ENCODE results near the gene IL9.
"Not testable (repeated sequence)": the region's sequence is repeated elsewhere in the genome, so short reads cannot be mapped to it uniquely, and the experiment has no call there.

Gene IL9

DNA sequence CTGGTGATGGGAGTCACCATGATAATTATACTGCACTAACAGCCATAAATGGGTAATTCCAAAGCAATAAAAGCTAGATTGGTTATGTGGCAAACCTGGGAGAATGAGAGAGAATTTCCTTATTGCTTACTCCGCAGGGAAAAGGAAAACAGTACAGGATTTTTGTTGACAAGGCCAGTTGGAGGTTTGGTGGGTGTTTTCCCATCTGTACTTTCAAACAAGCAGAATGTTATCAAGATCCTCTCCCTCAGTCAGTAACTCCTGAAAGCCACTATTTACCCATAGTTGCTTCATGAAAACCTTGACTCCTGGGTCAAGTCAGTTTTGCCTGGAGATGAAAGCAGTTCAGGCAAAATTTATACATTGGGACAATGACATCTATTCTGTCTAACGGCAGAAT lies 26.4 kb downstream of the IL9 start:
- FAIRE-seq (no peak), DNase-seq (ENCODE audit: low spot score) (no peak)

DNA sequence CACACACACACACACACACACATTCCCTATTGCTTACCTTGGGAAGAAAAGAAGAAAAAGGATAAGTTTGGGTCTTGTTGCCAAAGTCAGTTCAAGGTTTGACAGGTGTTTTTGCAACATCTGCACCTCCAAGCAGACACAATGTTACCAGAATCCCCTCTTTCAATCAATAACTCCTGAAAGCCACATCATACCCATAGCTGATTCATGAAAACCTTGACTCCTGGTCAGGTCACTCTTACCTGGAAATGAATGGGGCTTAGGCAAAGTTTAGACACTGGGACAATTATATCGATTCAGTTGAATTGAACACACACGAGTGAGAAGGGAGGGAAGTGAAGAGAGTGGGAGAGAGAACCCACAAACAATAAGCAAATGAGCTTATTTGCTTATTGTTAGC lies 27.0 kb downstream of the IL9 start:
- DNase-seq (ENCODE audit: low spot score) = no peak
- no peak for FAIRE-seq

DNA sequence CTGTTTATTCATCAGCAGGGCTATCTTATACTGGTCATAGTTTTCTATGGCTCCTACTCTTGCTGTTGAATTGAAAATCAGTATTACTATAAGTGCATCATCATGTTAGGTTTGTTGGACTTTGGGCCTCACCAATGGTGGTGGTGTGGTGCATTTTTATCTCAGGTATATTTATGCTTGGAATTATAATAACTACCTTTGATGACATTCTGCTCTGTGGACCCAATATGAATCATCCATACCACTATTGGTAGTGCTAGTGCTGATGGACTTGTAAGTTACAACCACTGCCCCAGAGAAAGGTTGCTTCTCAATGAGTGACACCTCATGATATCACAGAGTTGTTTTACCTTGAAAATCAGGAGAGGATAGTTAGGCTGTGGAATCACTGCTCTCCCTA lies 28.0 kb downstream of the IL9 start:
- FAIRE-seq = no peak
- DNase-seq (ENCODE audit: low spot score) = no peak

DNA sequence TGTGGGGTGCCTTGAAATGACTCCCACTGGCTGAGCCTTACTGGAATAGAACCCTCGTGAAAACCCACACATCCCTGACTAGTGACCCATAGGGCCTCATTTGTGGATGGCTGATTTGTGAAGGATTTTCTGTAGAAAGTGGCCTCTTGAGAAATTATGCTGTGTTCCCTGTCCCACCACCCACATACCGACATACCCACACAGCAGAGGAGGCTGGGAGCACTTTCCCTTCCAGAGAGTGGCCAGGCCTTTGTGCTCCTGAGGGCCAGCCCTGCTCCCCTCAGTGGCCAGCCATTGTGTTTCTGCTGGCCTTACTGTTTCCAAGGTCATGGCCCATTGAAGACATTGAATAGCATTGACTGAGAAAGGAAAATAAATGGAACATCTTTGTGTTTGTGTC lies 29.6 kb downstream of the IL9 start:
- no peak for DNase-seq (ENCODE audit: low spot score)
- no peak for FAIRE-seq

DNA sequence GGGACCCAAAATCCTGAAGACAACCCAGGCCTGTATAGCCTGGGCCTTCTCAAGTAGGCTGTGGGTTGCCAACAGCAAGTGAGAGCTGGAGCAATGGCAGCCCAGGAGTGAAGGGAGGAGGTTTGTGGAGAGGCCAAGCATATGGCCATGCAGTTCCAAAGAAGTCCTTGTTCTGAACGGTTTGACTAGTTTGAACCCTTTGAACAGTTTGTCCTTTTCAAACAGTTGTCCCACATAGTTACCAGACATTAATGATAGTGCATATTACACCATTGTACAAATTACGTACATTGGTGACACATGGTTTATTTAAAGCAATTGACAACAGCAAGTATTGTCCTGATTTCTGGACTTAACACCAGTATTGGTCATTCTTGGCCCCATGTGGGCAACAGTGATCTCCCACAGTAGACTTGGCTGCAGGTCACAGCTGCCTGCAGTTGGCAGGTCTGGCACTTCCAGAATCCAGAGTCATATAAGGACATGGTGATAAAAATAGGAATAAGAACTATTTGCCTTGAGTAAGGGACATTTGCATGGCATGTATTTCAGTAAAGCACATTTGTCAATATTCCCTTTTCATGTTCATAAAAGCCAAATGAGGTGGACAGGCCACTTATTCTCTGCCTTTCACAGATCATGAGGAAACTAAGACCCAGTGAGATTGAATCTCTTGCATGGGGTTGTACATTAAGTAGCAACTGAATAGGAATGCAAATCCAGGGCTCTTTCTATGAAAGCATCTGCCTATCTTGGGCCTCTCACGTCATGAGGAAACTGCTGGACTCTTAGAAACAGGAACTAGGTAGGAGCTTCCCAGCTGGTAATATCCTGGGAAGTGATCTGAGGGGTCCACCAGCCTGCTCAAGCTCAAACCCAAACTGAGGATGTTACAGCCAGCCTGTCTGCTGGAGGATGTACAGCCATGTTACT lies 30.9 kb downstream of the IL9 start:
- DNase-seq (ENCODE audit: low spot score) (no peak), FAIRE-seq (no peak)

DNA sequence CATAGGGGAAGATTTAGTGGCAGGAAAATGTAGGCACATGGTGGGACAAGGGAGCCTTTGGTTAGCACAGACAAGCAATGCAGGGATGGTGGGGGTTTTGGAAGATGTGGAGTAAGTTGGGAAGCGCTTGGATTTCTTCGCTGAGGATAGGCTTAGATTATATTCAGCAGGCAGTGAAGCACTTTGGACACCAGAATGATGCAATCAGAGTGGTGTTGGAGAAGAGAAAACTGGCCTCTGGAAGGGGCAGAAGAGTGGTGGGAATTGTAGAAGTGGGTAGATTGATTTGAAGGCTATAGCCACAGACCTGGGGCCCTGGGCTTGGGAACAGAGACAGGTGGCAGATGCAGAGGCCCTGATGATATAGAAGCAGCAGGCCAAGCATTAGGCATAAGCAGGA lies 32.9 kb downstream of the IL9 start:
- DNase-seq (ENCODE audit: low spot score) = no peak
- no peak for FAIRE-seq

DNA sequence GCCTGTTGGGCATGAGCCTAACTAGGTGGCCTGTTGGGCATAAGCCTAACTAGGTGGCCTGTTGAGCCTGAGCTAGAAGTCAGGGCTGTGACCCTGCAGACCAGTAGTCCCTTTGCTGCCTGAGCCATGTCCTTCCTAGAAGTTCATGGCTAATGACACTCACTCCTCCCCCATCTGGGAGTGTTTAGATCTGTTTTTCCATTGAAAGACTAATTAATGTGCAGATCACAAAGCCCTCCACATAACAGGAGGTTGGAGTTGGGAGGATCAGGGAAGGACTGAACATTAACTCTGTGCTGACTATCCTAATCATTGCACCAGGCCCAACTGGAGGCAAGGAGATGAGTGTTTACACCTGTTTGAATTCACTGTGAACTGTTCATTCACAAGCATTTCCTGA lies 33.6 kb downstream of the IL9 start:
- no peak for DNase-seq (ENCODE audit: low spot score)
- no peak for FAIRE-seq

DNA sequence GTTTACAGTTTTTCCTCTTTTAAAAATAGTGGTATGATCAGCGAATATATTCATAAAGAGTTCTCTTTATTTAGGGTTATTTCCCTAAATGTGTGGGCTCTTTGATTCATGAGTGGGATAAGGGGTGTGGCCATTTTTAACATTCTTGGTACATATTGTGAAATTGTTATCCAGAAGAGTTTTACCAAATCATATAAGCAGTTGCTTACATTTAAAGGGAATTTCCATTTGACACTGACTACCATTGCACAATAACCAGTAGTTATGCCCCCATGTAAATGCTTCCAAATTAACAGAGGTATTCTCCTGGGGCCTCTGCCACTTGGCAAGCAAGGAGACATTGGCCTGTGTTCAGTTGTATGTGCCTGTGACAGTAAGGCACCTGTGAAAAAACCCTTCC lies 34.0 kb downstream of the IL9 start:
- DNase-seq (ENCODE audit: low spot score) = no peak
- FAIRE-seq = no peak

DNA sequence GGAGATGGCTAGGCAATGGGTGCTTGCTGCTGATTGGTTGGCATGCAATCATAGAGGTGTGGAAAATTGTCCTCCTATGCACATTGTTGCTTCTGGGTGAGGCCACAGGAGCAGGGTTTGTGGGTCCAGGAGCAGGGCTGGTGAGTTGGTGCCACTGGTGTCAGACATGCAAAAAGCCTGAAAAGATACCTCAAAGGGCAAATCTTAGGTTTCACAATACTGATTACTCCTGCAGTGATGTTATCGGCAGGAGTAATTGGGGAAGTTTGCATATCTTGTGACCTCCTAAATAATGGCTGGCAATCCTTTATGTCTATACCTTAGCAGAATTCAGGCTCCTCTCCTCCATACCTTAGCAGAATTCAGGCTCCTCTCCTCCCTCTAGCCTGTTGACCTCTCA lies 36.0 kb downstream of the IL9 start:
- no peak for DNase-seq (ENCODE audit: low spot score)
- FAIRE-seq = no peak

DNA sequence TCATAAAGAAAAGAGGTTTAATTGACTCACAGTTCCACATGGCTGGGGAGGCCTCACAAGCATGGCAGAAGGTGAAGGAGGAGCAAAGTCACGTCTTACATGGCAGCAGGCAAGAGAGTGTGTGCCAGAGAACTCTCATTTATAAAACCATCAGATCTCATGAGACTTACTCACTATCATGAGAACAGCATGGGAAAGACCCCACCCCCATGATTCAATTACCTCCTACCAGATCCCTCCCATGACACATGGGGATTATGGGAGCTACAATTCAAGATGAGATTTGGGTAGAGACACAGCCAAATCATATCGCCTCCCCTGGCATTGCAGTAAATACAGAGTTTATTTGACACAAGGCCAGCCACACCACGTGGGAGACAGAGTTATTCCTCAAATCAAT lies 36.5 kb downstream of the IL9 start:
- not testable (repeated sequence) for FAIRE-seq

DNA sequence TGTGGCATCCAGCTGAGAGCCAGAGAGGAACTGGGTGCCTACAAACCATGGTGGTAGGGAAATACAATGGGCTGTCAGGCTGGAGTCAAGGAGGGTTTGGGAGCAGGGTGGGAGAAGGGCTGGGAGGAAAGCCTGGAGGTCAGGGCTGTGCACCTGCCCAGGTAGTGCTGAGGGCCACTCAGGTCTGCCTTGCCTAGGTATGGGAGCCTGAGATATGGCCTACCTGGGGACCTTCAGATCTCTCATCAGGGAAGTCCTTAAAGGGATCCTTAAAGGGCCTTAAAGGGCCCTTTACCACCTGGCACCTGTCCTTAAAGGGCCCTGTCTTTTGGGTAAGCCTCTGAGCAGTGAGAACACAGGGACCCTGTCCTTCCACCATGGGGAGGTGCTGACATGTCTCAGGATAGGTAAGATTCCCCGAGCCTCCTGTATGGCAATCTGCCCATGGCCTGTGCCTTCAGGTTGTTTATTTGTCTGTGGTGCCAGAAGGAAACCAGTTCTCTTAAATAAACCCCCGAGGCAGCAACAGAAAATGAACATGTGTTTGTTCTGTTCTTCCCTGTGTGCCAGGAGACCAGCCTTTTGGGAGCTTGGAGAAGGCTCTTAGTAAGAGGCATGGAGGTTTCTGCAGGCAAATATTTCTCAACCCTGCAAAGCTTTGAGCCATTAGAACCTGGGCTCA lies 37.9 kb downstream of the IL9 start:
- no peak for FAIRE-seq
- DNase-seq (ENCODE audit: low spot score) = no peak

More for the DNA sequence above, 36.5 kb downstream of the IL9 start:
- not testable (repeated sequence) for DNase-seq (ENCODE audit: low spot score)

DNA sequence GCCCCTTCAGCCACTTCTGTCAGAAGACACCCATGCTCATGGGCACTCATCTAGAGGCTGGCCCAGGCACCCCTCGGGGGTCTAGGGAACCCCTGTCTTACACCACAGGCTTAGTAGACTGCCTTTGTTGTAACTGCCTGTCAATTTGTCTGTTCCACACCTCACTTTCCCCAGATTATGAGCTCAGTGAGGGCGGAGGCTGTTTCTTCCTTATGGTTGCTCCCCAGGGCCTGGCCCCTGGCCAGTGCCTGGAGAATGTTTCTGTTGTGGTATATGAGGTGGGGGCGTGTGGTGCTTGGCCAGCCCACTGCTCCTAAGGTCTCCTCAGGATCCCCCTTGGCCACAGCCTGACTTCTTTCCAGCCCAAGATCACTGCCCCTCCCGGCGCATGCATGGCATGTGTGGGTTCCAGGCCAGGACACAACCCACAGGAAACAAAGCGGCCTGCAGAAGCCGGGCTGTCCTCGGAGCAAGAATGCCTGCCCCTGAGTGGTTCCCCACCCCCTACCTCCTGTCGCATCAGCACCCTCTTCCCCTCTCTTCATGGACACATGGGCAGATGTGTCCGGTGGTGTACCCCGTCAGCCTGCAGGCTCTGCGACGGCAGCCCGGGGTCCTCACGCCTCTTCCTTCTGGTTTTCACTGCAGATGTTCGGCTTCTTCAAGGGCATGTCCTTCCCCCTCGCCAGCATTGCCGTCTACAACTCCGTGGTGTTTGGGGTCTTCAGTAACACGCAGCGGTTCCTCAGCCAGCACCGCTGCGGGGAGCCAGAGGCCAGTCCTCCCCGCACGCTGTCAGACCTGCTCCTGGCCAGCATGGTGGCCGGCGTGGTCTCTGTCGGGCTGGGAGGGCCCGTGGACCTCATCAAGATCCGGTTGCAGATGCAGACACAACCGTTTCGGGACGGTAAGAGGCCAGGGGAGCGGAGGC lies 43.5 kb downstream of the IL9 start:
- FAIRE-seq = no peak
- no peak for DNase-seq (ENCODE audit: low spot score)

DNA sequence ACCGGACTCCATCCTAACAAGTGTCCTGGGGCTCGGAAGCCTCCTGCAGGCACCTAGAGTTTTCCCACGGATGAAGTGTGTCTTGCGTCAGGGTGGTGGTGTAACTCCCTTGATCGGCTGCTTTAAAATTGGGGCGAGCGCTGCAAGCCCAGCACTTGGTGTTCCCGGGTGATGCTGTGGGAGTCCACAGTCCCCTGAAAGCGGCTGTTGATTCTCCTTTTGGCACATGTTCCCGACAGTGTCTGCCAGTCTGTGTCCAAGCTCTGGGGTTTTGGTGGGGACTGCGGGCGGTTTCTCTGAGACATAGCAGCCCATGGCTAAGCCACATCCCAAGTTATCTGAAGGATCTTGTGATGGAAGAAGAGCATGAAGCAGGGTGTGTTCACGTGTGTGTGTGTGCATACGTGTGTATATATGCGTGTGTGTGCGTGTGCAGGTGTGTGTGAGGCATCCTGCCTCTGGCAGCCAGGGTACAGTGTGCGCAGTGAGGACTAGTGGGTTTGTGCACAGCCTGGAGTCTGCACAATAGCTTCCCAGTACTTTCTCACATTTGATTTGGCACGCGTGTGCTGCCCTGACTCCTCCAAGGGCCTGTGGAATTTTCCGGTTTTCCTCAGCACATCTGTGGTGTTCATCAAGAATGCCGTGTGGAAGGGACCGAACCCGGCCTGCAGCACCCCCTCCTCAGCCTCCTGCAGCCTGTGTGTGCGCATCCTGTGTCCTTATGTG lies 44.3 kb downstream of the IL9 start:
- DNase-seq (ENCODE audit: low spot score) = no peak
- no peak for FAIRE-seq

DNA sequence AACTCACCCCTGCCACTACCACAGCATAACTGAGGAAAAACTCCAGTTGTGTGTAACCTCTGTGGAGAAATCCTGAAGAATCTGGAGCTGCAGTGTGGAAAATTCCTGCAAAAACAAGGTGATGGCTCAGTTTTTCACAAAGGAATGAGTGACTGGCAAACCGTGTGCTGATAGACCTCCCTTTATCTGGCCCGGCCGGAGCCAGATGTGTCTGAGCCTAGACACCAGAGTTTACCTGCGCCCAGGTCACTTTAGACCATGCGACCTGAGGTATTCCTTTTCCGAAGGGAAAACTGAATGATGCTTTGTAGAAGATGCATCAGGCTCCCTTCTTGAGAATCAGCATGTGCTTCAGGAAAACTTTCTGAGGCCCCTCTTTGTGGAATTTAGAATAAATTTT lies 45.0 kb downstream of the IL9 start:
- no peak for FAIRE-seq
- DNase-seq (ENCODE audit: low spot score) = no peak

DNA sequence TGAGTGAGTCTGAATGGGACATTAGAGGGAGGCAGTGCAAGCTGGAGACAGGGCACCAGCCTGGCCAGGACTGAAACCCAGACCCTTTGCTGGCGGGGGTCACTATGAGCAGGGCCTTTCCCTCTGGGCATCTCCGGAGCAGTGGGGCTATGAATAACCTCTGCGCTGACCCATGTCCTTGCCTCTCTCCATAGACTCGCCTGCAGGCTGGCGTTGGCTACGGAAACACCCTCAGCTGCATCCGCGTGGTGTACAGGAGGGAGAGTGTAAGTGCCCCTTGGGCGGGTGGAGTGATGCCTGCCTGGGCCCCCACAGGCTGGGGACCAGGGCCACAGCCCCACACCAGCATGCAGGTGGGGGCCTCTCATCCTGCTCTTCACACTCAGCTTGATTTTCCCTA lies 45.4 kb downstream of the IL9 start:
- DNase-seq (ENCODE audit: low spot score) (no peak), FAIRE-seq (no peak)

DNA sequence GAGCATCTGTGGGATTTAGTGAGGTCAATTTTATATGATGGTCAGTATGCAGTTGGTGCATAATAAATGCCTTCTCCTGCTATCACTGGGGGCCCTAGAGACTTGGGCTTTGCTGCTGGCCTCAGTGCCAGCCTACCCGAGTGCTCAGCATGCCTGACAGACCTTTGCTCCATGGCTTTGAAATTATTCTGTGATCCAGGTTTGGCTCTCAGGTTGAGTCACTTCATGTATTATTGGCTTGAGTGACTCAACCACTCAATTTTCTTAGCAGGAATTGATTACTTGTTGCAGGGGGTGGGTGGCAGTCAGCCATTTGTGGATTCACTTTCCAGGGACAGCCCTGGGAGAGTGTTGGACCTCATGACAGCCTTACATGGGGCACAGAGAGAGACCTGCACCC lies 47.7 kb downstream of the IL9 start:
- DNase-seq (ENCODE audit: low spot score) = no peak
- FAIRE-seq = no peak

DNA sequence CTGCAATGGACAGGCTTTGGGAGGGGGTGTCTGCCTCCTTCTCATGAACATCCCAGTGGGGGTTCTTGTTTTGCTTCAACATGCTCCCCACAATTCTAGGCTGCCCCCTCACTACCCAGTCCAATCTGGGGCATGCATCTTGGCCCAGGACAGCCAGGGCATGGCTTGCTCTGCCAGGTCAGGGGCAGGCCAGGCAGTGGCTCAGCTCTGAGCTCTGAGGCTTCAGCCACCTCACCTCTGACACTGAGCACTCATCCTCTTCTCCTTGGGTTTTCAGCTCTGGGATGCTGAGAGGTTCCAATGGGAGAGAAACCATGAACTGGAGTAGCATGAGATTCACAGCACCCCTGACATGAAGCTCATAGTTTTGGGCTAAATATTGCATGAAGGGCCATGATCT lies 49.3 kb downstream of the IL9 start:
- no peak for FAIRE-seq
- DNase-seq (ENCODE audit: low spot score) = no peak

DNA sequence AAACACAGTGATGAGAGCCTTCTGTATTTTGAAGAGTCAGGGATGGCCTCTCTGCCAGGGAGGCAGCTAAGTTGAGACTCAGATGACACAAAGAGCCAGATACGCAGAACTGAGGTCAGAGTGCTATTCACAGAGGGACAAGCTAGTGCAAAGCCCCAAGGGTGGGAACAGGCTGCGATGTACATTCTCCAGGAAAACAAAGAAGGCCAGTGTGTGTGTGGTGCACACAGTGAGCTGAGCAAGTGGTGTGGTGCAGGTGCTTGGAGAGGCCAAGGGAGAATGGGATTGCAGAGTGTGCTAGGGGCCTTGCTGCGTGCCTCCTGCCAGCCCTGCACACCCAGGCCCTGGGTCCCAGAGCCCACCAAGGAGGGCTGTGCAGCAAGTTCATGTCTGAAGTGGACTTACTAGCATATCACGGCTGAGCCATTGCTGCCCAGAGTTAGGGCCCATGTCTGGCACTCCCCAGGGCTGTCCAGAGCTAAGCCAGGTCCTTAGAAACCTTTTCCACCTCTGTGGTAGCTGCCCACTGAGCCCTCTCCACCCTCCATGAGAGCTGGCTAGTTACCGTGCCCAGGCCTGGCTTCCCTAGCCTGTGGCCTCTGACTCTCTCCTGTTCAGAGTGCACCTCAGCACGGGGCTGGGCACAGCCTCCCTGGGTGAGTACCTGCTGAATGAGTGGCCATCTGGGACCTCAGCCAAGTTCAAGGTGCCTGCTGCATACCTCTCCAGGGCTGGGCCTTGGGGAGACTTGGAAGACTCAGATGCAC lies 51.9 kb downstream of the IL9 start:
- FAIRE-seq (no peak), DNase-seq (ENCODE audit: low spot score) (no peak)

DNA sequence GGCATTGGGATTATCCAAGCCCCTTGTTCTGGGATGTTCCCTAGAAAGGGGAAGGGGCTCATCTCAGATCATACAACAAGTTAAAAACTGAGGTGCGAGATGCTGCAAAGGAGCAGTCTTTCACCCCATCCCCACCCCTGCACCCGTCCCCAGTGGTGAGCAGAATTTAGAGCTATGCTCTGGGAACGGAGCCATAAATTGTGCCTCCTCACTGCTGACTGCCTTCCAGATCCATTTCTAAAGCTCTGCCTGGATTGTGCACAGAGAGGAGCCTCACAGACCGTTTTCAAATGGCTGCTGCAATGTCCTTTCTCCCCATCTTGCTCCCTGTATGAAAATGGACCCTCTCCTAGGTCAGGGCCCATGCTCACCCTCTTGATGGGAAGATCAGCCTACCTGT lies 52.9 kb downstream of the IL9 start:
- no peak for DNase-seq (ENCODE audit: low spot score)
- FAIRE-seq = no peak
